ENCODE measurements around the gene LRRC75B.
"Not testable (repeated sequence)": the region's sequence is repeated elsewhere in the genome, so short reads cannot be mapped to it uniquely, and the experiment has no call there.

LRRC75B gene

GRCh38 chr22:24552503-24553286, 40.2 kb downstream of the LRRC75B start:
- not testable (repeated sequence) for DNase-seq

- DNase-seq, result no peak
Observed at GRCh38 chr22:24550902-24551435, 41.9 kb downstream of the LRRC75B start.

- no peak for DNase-seq
Observed at GRCh38 chr22:24550028-24550901, 42.6 kb downstream of the LRRC75B start.

GRCh38 chr22:24548812-24549211, 44.1 kb downstream of the LRRC75B start:
- DNase-seq, result no peak

GRCh38 chr22:24543679-24544243, 49.1 kb downstream of the LRRC75B start:
- no peak for DNase-seq

- DNase-seq, result no peak
Observed at GRCh38 chr22:24543185-24543601, 49.7 kb downstream of the LRRC75B start.

GRCh38 chr22:24542641-24543040, 50.2 kb downstream of the LRRC75B start:
- DNase-seq, result no peak

GRCh38 chr22:24541681-24542515, 51.0 kb downstream of the LRRC75B start:
- no peak for DNase-seq

- DNase-seq, result no peak
Observed at GRCh38 chr22:24540470-24540869, 52.4 kb downstream of the LRRC75B start.

GRCh38 chr22:24536089-24536488, 56.8 kb downstream of the LRRC75B start:
- no peak for DNase-seq

All from DMS 273 treated with DMSO at 0.1 percent for 48 hours (cell line).